C4-2B (cell line): ENCODE data around the gene SKI.

Experiments used
- ZFX ChIP-seq: fragments of 450-650 bp; IDR thresholded peaks from 2 replicates; pipeline ENCODE4 v1.6.1; 2017
- TF ChIP-seq, protein P1 (sequence below): fragments of 450-650 bp; conservative IDR thresholded peaks from 2 replicates; pipeline ENCODE4 v1.5.1; 2017; ENCODE audit warnings: mild to moderate bottlenecking

DNA sequence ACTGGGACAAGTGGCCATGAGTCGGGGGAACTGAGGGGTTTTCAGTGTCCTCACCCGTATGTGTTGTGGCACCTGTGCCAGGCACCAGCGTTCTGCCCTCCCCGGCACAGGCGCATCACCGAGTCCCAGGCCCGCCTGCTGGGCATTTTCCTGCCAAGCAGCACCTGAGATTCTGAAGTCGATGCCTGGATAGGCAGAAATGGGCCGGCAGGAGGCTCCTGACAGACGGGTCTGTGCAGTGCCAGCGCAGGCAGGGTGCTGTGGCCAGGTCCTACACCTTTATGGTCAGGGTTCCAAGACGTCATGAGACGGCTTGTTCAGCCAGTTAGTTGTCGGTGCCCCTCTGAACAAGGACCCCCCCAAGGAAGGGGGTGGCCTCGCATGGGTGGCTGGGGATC, 44.2 kb upstream of the SKI start:
- TF ChIP-seq, protein P1, sequence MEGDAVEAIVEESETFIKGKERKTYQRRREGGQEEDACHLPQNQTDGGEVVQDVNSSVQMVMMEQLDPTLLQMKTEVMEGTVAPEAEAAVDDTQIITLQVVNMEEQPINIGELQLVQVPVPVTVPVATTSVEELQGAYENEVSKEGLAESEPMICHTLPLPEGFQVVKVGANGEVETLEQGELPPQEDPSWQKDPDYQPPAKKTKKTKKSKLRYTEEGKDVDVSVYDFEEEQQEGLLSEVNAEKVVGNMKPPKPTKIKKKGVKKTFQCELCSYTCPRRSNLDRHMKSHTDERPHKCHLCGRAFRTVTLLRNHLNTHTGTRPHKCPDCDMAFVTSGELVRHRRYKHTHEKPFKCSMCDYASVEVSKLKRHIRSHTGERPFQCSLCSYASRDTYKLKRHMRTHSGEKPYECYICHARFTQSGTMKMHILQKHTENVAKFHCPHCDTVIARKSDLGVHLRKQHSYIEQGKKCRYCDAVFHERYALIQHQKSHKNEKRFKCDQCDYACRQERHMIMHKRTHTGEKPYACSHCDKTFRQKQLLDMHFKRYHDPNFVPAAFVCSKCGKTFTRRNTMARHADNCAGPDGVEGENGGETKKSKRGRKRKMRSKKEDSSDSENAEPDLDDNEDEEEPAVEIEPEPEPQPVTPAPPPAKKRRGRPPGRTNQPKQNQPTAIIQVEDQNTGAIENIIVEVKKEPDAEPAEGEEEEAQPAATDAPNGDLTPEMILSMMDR = no peak
- TF ChIP-seq ZFX = no peak
